GM23338 (cell line): ENCODE results near the gene BLACAT1. TPM values are rescaled to one million over a fixed set of nuclear protein-coding genes. Genes with fewer than 3 reads are reported as not detected.
A peak's percentile ranks its signal among the peaks of the same experiment; 100 is the strongest.

Experiments used
- ATAC-seq: fragments of 200-7000 bp; cut with Tn5 transposase; 3 replicates; pipeline ENCODE4 v1.9.1; 2020
- DNase-seq: peaks from one replicate; pipeline ENCODE4 v3.0.0-alpha.2; 2015; ENCODE audit warnings: low spot score
- H2AFZ ChIP-seq: fragments of 200-600 bp; sonication (generic); 2 replicates; pipeline ENCODE4 v1.8.0; 2016; ENCODE audit warnings: antibody characterized with exemption, mild to moderate bottlenecking, moderate library complexity
- H3F3A ChIP-seq: fragments of 200-600 bp; sonication (generic); replicated peaks from 2 replicates; pipeline ENCODE4 v1.8.0; 2017; ENCODE audit warnings: antibody characterized with exemption, mixed run types, low read depth
- H3K27ac ChIP-seq: fragments of 200-600 bp; sonication (generic); 2 replicates; pipeline ENCODE4 v1.6.1; 2016; ENCODE audit warnings: low read depth
- H3K27me3 ChIP-seq: fragments of 200-600 bp; sonication (generic); 2 replicates; pipeline ENCODE4 v1.8.0; 2016; ENCODE audit warnings: mild to moderate bottlenecking, mixed run types, moderate library complexity; ENCODE audit not compliant: insufficient read depth
- H3K36me3 ChIP-seq: fragments of 200-600 bp; sonication (generic); 2 replicates; pipeline ENCODE4 v1.8.0; 2016; ENCODE audit warnings: mild to moderate bottlenecking; ENCODE audit not compliant: insufficient read depth
- H3K4me1 ChIP-seq: fragments of 200-600 bp; sonication (generic); 2 replicates; pipeline ENCODE4 v1.8.0; 2016; ENCODE audit warnings: mild to moderate bottlenecking, moderate library complexity; ENCODE audit not compliant: insufficient read depth
- H3K4me2 ChIP-seq: fragments of 200-600 bp; sonication (generic); 2 replicates; pipeline ENCODE4 v1.7.1; 2017; ENCODE audit warnings: mixed run types
- H3K4me3 ChIP-seq: fragments of 200-600 bp; sonication (generic); 2 replicates; pipeline ENCODE4 v1.6.1; 2016; ENCODE audit warnings: mixed run types
- H3K79me2 ChIP-seq: fragments of 200-600 bp; sonication (generic); replicated peaks from 2 replicates; pipeline ENCODE4 v1.8.0; 2017; ENCODE audit warnings: mild to moderate bottlenecking; ENCODE audit not compliant: insufficient read depth
- H3K9me2 ChIP-seq: fragments of 200-600 bp; sonication (generic); 2 replicates; pipeline ENCODE4 v1.8.0; 2017; ENCODE audit not compliant: insufficient read depth
- H4K20me1 ChIP-seq: fragments of 200-600 bp; sonication (generic); replicated peaks from 2 replicates; pipeline ENCODE4 v1.8.0; 2017; ENCODE audit warnings: mild to moderate bottlenecking; ENCODE audit not compliant: insufficient read depth
- H3K27ac Mint-ChIP-seq: 2 replicates; pipeline ENCODE4 v1.8.0; 2020; ENCODE audit warnings: inconsistent platforms, mild to moderate bottlenecking, moderate library complexity, mixed read lengths
- H3K27me3 Mint-ChIP-seq: 3 replicates; pipeline ENCODE4 v1.8.0; 2022; ENCODE audit warnings: low read depth, mild to moderate bottlenecking, moderate library complexity, mixed read lengths, inconsistent platforms; ENCODE audit not compliant: insufficient read depth, poor library complexity
- H3K36me3 Mint-ChIP-seq: 3 replicates; pipeline ENCODE4 v1.8.0; 2021; ENCODE audit warnings: low read depth, mild to moderate bottlenecking, inconsistent platforms, moderate library complexity, mixed read lengths
- H3K4me1 Mint-ChIP-seq: 3 replicates; pipeline ENCODE4 v1.8.0; 2020; ENCODE audit warnings: mild to moderate bottlenecking, inconsistent platforms, mixed read lengths
- H3K4me3 Mint-ChIP-seq: 3 replicates; pipeline ENCODE4 v1.8.0; 2021; ENCODE audit warnings: moderate library complexity, mild to moderate bottlenecking, inconsistent platforms, mixed read lengths
- H3K9me3 Mint-ChIP-seq: 3 replicates; pipeline ENCODE4 v1.8.0; 2020; ENCODE audit warnings: moderate library complexity, mild to moderate bottlenecking, inconsistent platforms, mixed read lengths
- EZH2 ChIP-seq: fragments of 200-600 bp; sonication (generic); IDR thresholded peaks from one replicate; pipeline ENCODE4 v1.8.0; 2017; ENCODE audit warnings: antibody characterized with exemption, mild to moderate bottlenecking, low read depth; ENCODE audit not compliant: unreplicated experiment
- NANOG ChIP-seq: IDR thresholded peaks from 2 replicates; pipeline ENCODE4 v1.6.1; 2016; ENCODE audit warnings: antibody characterized with exemption, borderline replicate concordance
- polyA plus RNA-seq: library from polyadenylated mRNA; unstranded; fragments of >200 nt; fragmentation: Nextera tagmentation; extraction: Ambion mirVana; gene quantifications from 2 replicates; pipeline ENCODE4 v1.2.1, GENCODE V29; 2016
- total RNA-seq: library from RNA; depleted of rRNA; stranded (reverse); fragments of >200 nt; shearing (Covaris generic); gene quantifications from 2 replicates; pipeline ENCODE4 v1.2.3, GENCODE V29; 2014
- TF ChIP-seq, protein P1 (sequence below): IDR thresholded peaks from one replicate; pipeline ENCODE4 v1.6.1; 2018; ENCODE audit warnings: antibody characterized with exemption; ENCODE audit not compliant: unreplicated experiment
- TF ChIP-seq, protein P2 (sequence below): fragments of 250-450 bp; sonication (Bioruptor Pico); IDR thresholded peaks from 2 replicates; pipeline ENCODE4 v1.5.0; 2020; ENCODE audit warnings: mild to moderate bottlenecking, moderate library complexity

Gene BLACAT1
- total and polyA plus RNA-seq, 2 experiments from 2014 or later: 1.6 to 6.2 TPM

DNA sequence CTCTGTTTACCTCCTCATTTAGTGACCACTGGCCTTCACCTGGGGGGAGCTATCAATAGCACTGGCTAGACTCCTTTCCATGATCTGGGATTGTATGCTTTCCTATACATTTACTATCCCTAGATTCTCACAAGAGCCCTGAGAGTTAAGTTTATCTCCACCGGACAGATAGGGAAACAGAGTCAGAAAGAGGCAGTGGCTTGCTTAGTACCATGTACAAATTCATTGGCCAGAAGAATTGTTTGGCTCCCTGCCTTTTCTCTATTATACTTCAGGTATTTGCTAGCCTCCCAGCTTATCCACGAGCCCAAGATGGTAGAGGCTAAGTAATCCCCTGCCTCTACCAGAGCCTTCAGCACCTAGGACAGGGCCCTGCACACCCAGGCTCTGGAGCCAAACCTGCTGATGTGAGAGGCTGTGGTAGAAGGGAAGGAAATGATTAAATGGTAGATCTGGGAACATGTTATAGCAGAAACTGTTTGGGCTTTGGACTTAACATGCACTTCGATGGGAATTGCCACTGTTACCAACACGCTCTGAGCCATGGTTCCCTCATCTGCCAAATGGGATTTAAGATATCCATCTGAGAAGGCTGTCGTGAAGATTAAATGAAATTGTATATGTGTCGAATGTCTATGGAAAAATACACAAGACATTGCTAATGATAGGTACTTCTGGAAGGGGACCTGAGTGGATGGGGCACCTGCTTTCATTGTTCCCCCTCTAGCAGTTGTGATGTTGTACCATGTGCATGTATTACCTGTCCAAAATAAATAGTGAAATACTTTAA, 3.1 kb upstream of the BLACAT1 start:
- H3K36me3 Mint-ChIP-seq: peaks cover 8% of the 10 kb centered on the region
- Histone ChIP-seq H3K79me2 (peaks cover 8% of the 10 kb centered on the region; the same call in 1 of the 2 replicates), H3K36me3 (no peaks in the 10 kb centered on the region), H3K27me3 (peaks cover 27% of the 10 kb centered on the region; the same call in 1 of the 2 replicates), H3K4me3 (no peak overlapping the region), H3K9me2 (no peaks in the 10 kb centered on the region), H4K20me1 (no peaks in the 10 kb centered on the region), H3K27ac (no peak overlapping the region), H3K4me2 (no peak overlapping the region), H3K4me1 (peaks cover 24% of the 10 kb centered on the region), H3F3A (peaks cover 8% of the 10 kb centered on the region), H2AFZ (no peak overlapping the region)
- peaks cover 35% of the 10 kb centered on the region for H3K4me1 Mint-ChIP-seq
- H3K4me3 Mint-ChIP-seq: no peak overlapping the region; the same call in 2 of the 3 replicates
- ATAC-seq (peak; percentile 19), DNase-seq (peak; percentile 85)
- no peak overlapping the region for H3K27ac Mint-ChIP-seq
- TF ChIP-seq, protein P1, sequence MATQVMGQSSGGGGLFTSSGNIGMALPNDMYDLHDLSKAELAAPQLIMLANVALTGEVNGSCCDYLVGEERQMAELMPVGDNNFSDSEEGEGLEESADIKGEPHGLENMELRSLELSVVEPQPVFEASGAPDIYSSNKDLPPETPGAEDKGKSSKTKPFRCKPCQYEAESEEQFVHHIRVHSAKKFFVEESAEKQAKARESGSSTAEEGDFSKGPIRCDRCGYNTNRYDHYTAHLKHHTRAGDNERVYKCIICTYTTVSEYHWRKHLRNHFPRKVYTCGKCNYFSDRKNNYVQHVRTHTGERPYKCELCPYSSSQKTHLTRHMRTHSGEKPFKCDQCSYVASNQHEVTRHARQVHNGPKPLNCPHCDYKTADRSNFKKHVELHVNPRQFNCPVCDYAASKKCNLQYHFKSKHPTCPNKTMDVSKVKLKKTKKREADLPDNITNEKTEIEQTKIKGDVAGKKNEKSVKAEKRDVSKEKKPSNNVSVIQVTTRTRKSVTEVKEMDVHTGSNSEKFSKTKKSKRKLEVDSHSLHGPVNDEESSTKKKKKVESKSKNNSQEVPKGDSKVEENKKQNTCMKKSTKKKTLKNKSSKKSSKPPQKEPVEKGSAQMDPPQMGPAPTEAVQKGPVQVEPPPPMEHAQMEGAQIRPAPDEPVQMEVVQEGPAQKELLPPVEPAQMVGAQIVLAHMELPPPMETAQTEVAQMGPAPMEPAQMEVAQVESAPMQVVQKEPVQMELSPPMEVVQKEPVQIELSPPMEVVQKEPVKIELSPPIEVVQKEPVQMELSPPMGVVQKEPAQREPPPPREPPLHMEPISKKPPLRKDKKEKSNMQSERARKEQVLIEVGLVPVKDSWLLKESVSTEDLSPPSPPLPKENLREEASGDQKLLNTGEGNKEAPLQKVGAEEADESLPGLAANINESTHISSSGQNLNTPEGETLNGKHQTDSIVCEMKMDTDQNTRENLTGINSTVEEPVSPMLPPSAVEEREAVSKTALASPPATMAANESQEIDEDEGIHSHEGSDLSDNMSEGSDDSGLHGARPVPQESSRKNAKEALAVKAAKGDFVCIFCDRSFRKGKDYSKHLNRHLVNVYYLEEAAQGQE: peak; percentile 92
- TF ChIP-seq NANOG: no peak
- TF ChIP-seq EZH2: no peak
- TF ChIP-seq, protein P2, sequence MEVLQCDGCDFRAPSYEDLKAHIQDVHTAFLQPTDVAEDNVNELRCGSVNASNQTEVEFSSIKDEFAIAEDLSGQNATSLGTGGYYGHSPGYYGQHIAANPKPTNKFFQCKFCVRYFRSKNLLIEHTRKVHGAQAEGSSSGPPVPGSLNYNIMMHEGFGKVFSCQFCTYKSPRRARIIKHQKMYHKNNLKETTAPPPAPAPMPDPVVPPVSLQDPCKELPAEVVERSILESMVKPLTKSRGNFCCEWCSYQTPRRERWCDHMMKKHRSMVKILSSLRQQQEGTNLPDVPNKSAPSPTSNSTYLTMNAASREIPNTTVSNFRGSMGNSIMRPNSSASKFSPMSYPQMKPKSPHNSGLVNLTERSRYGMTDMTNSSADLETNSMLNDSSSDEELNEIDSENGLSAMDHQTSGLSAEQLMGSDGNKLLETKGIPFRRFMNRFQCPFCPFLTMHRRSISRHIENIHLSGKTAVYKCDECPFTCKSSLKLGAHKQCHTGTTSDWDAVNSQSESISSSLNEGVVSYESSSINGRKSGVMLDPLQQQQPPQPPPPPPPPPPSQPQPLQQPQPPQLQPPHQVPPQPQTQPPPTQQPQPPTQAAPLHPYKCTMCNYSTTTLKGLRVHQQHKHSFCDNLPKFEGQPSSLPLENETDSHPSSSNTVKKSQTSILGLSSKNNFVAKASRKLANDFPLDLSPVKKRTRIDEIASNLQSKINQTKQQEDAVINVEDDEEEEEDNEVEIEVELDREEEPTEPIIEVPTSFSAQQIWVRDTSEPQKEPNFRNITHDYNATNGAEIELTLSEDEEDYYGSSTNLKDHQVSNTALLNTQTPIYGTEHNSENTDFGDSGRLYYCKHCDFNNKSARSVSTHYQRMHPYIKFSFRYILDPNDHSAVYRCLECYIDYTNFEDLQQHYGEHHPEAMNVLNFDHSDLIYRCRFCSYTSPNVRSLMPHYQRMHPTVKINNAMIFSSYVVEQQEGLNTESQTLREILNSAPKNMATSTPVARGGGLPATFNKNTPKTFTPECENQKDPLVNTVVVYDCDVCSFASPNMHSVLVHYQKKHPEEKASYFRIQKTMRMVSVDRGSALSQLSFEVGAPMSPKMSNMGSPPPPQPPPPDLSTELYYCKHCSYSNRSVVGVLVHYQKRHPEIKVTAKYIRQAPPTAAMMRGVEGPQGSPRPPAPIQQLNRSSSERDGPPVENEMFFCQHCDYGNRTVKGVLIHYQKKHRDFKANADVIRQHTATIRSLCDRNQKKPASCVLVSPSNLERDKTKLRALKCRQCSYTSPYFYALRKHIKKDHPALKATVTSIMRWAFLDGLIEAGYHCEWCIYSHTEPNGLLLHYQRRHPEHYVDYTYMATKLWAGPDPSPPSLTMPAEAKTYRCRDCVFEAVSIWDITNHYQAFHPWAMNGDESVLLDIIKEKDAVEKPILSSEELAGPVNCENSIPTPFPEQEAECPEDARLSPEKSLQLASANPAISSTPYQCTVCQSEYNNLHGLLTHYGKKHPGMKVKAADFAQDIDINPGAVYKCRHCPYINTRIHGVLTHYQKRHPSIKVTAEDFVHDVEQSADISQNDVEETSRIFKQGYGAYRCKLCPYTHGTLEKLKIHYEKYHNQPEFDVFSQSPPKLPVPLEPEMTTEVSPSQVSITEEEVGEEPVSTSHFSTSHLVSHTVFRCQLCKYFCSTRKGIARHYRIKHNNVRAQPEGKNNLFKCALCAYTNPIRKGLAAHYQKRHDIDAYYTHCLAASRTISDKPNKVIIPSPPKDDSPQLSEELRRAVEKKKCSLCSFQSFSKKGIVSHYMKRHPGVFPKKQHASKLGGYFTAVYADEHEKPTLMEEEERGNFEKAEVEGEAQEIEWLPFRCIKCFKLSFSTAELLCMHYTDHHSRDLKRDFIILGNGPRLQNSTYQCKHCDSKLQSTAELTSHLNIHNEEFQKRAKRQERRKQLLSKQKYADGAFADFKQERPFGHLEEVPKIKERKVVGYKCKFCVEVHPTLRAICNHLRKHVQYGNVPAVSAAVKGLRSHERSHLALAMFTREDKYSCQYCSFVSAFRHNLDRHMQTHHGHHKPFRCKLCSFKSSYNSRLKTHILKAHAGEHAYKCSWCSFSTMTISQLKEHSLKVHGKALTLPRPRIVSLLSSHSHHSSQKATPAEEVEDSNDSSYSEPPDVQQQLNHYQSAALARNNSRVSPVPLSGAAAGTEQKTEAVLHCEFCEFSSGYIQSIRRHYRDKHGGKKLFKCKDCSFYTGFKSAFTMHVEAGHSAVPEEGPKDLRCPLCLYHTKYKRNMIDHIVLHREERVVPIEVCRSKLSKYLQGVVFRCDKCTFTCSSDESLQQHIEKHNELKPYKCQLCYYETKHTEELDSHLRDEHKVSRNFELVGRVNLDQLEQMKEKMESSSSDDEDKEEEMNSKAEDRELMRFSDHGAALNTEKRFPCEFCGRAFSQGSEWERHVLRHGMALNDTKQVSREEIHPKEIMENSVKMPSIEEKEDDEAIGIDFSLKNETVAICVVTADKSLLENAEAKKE (CRISPR knock-in tag): no peak
- H3K9me3 Mint-ChIP-seq: no peaks in the 10 kb centered on the region
- peaks cover 15% of the 10 kb centered on the region for H3K27me3 Mint-ChIP-seq
